SK-N-SH (cell line): ENCODE data around the gene POLA1. TPM values are rescaled to one million over a fixed set of nuclear protein-coding genes. Genes with fewer than 3 reads are reported as not detected.

ENCODE experiments used
- CTCF ChIA-PET: fragments of 300-600, 350-600 bp; formaldehyde crosslinking; extraction: SDS; loops from one replicate; lab custom pipeline; 2021; lab: Yijun Ruan, JAX
- POLR2A ChIA-PET: fragments of 350-600 bp; sonication (Branson Sonifier 250); formaldehyde crosslinking; extraction: SDS; loops from one replicate; lab custom pipeline; 2020; ENCODE audit warnings: antibody characterized with exemption, inconsistent platforms; lab: Yijun Ruan, JAX
- DNase-seq: peaks from one replicate; pipeline ENCODE4 v3.0.0; 2012
- H2AFZ ChIP-seq: fragments of 200-600 bp; sonication (generic); 2 replicates; pipeline ENCODE4 v1.8.1; 2016; ENCODE audit warnings: antibody characterized with exemption, mild to moderate bottlenecking, low read depth
- H3F3A ChIP-seq: fragments of 200-600 bp; sonication (generic); replicated peaks from 2 replicates; pipeline ENCODE3; 2016; ENCODE audit warnings: antibody characterized with exemption, mild to moderate bottlenecking; ENCODE audit not compliant: insufficient read depth
- H3K27ac ChIP-seq, 2 experiments: fragments of 200-500 bp in 1 of 2; fragments of 200-600 bp in 1 of 2; sonication (Bioruptor generic) in 1 of 2; sonication (generic), shearing (Covaris generic) in 1 of 2; 2 replicates each; pipeline versions ENCODE4 v1.5.1 to v1.6.1; 2014 to 2016; ENCODE audit warnings: low read depth in 2 of 2, inconsistent platforms in 1 of 2, low read length in 1 of 2, mild to moderate bottlenecking in 1 of 2, mixed read lengths in 1 of 2
- H3K27me3 ChIP-seq: fragments of 200-600 bp; sonication (generic), shearing (Covaris generic); 2 replicates; pipeline ENCODE4 v1.6.1; 2016; ENCODE audit warnings: mixed run types; ENCODE audit not compliant: insufficient read depth
- H3K36me3 ChIP-seq, 2 experiments: fragments of 200-500 bp in 1 of 2; fragments of 200-600 bp in 1 of 2; sonication (Bioruptor generic) in 1 of 2; sonication (generic) in 1 of 2; replicated peaks in 1 of 2; 2 replicates each; pipeline versions ENCODE3 to v1.5.1; 2014 to 2016; ENCODE audit warnings: low read length in 1 of 2, mild to moderate bottlenecking in 1 of 2; ENCODE audit not compliant: insufficient read depth in 2 of 2, control insufficient read depth in 1 of 2
- H3K4me1 ChIP-seq, 2 experiments: fragments of 200-500 bp in 1 of 2; fragments of 200-600 bp in 1 of 2; sonication (Bioruptor generic) in 1 of 2; sonication (generic), shearing (Covaris generic) in 1 of 2; 2 replicates each; pipeline versions ENCODE4 v1.5.1 to v1.6.1; 2014 to 2016; ENCODE audit warnings: low read depth in 1 of 2, low read length in 1 of 2, mixed run types in 1 of 2; ENCODE audit not compliant: insufficient read depth in 2 of 2, control insufficient read depth in 1 of 2
- H3K4me2 ChIP-seq: fragments of 200-600 bp; sonication (generic), shearing (Covaris generic); 2 replicates; pipeline ENCODE4 v1.6.1; 2017; ENCODE audit warnings: mixed run types
- H3K4me3 ChIP-seq, 2 experiments: fragments of 200-500 bp in 1 of 2; fragments of 200-600 bp in 1 of 2; sonication (Bioruptor generic) in 1 of 2; sonication (generic), shearing (Covaris generic) in 1 of 2; 2 replicates each; pipeline versions ENCODE4 v1.5.1 to v1.8.1; 2014 to 2016; ENCODE audit warnings: low read depth in 2 of 2, inconsistent platforms in 1 of 2, low read length in 1 of 2, mild to moderate bottlenecking in 1 of 2, mixed read lengths in 1 of 2, moderate library complexity in 1 of 2
- H3K79me2 ChIP-seq: fragments of 200-600 bp; sonication (generic); 2 replicates; pipeline ENCODE4 v1.8.1; 2017; ENCODE audit warnings: mild to moderate bottlenecking; ENCODE audit not compliant: insufficient read depth
- H3K9ac ChIP-seq: fragments of 200-600 bp; sonication (generic); 2 replicates; pipeline ENCODE4 v1.6.1; 2017; ENCODE audit warnings: mixed run types
- H3K9me2 ChIP-seq: fragments of 200-600 bp; sonication (generic); 2 replicates; pipeline ENCODE4 v1.6.1; 2017; ENCODE audit warnings: mixed run types
- H3K9me3 ChIP-seq: fragments of 200-600 bp; sonication (generic); 2 replicates; pipeline ENCODE4 v1.6.1; 2017; ENCODE audit warnings: mixed run types, mild to moderate bottlenecking, moderate library complexity
- H4K20me1 ChIP-seq: fragments of 200-600 bp; sonication (generic); 2 replicates; pipeline ENCODE4 v1.6.1; 2017; ENCODE audit warnings: mild to moderate bottlenecking, mixed run types; ENCODE audit not compliant: insufficient read depth
- CHD2 ChIP-seq: fragments of 150-350 bp; IDR thresholded peaks from 2 replicates; pipeline ENCODE4 v1.6.1; 2018; ENCODE audit warnings: low read length; ENCODE audit not compliant: partially characterized antibody
- ELF1 ChIP-seq: IDR thresholded peaks from 2 replicates; pipeline ENCODE4 v1.4.0; 2012
- EP300 ChIP-seq, 2 experiments: IDR thresholded peaks; 2 replicates each; pipeline versions ENCODE4 v1.4.0 to v1.6.1; 2012; ENCODE audit warnings: borderline replicate concordance in 1 of 2, low read depth in 1 of 2, low read length in 1 of 2
- FOSL2 ChIP-seq: IDR thresholded peaks from 2 replicates; pipeline ENCODE4 v1.4.0; 2012; ENCODE audit warnings: low read depth, mild to moderate bottlenecking, moderate library complexity, borderline replicate concordance
- FOXM1 ChIP-seq: IDR thresholded peaks from 2 replicates; pipeline ENCODE4 v1.4.0; 2012; ENCODE audit warnings: low read depth, mild to moderate bottlenecking
- GABPA ChIP-seq: IDR thresholded peaks from 2 replicates; pipeline ENCODE4 v1.4.0; 2012; ENCODE audit warnings: low read depth, mild to moderate bottlenecking
- GATA2 ChIP-seq: sonication (generic); formaldehyde crosslinking; IDR thresholded peaks from 2 replicates; pipeline ENCODE4 v1.5.0; 2020; ENCODE audit warnings: mild to moderate bottlenecking, missing genetic modification reagents
- IRF3 ChIP-seq: fragments of 150-350 bp; IDR thresholded peaks from 2 replicates; pipeline ENCODE4 v1.6.1; 2016; ENCODE audit warnings: mild to moderate bottlenecking, low read depth, low read length
- MAX ChIP-seq: IDR thresholded peaks from 2 replicates; pipeline ENCODE4 v1.4.0; 2012; ENCODE audit warnings: low read depth
- NFIC ChIP-seq: IDR thresholded peaks from 2 replicates; pipeline ENCODE4 v1.4.0; 2012; ENCODE audit warnings: borderline replicate concordance
- NRF1 ChIP-seq: IDR thresholded peaks from 2 replicates; pipeline ENCODE4 v1.6.1; 2012; ENCODE audit warnings: low read depth, mild to moderate bottlenecking, low read length
- POLR2AphosphoS5 ChIP-seq: IDR thresholded peaks from 2 replicates; pipeline ENCODE4 v1.6.1; 2012; ENCODE audit warnings: low read depth, low read length
- RAD21 ChIP-seq: IDR thresholded peaks from 2 replicates; pipeline ENCODE4 v1.6.1; 2012; ENCODE audit warnings: mild to moderate bottlenecking, low read length
- REST ChIP-seq: IDR thresholded peaks from 2 replicates; pipeline ENCODE4 v1.6.1; 2012; ENCODE audit warnings: mild to moderate bottlenecking, low read depth, low read length, moderate library complexity
- RFX5 ChIP-seq: IDR thresholded peaks from 2 replicates; pipeline ENCODE4 v1.6.1; 2012; ENCODE audit warnings: mild to moderate bottlenecking, improper control_type of control experiment, low read length
- RXRA ChIP-seq: IDR thresholded peaks from 2 replicates; pipeline ENCODE4 v1.4.0; 2012; ENCODE audit warnings: low read depth, mild to moderate bottlenecking, borderline replicate concordance
- SIN3A ChIP-seq: IDR thresholded peaks from 2 replicates; pipeline ENCODE4 v1.6.1; 2012; ENCODE audit warnings: low read depth, mild to moderate bottlenecking, low read length, moderate library complexity, borderline replicate concordance
- SMC3 ChIP-seq: IDR thresholded peaks from 2 replicates; pipeline ENCODE4 v1.6.1; 2012; ENCODE audit warnings: low read depth, low read length, improper control_type of control experiment
- TCF12 ChIP-seq: IDR thresholded peaks from 2 replicates; pipeline ENCODE4 v1.4.0; 2012
- TEAD4 ChIP-seq: IDR thresholded peaks from 2 replicates; pipeline ENCODE4 v1.4.0; 2012; ENCODE audit warnings: mild to moderate bottlenecking, borderline replicate concordance; ENCODE audit not compliant: insufficient read depth
- WGBS: methylation state at CpG from one replicate; pipeline ENCODE4 v1.1.6; 2017; ENCODE audit warnings: low lambda C conversion rate; 5-methylcytosine and 5-hydroxymethylcytosine counted together
- polyA plus RNA-seq, 3 experiments: library from polyadenylated mRNA; depleted of rRNA; stranded (reverse); fragments of >200 nt; gene quantifications; 2 replicates each; pipeline ENCODE4 v1.2.3, GENCODE V29; 2012

POLA1 gene
- polyA plus RNA-seq, 1 of the 3 experiments (the other 2 are of a cell fraction) = 2.8 TPM

- ChIA-PET CTCF (no interaction called here), POLR2A (no interaction called here)
- DNase-seq = no peak
- no peak overlapping the region for H2AFZ ChIP-seq
- H3K9me3 ChIP-seq = no peaks in the 10 kb centered on the region
- H3K4me1 ChIP-seq = no peaks in the 10 kb centered on the region
- peaks cover 0 to 2% of the 10 kb centered on the region in 2 experiments for H3K36me3 ChIP-seq
- no peaks in the 10 kb centered on the region; the same call in 1 of the 2 replicates for H3K27me3 ChIP-seq
- H3K4me3 ChIP-seq = no peak overlapping the region
- H3F3A ChIP-seq = no peaks in the 10 kb centered on the region
- H3K9ac ChIP-seq = no peak overlapping the region
- H4K20me1 ChIP-seq = no peaks in the 10 kb centered on the region
- 47% methylated on average over 5 of the region's 5 CpGs for WGBS
- no peak overlapping the region for H3K4me2 ChIP-seq
- H3K9me2 ChIP-seq = no peaks in the 10 kb centered on the region
- TF ChIP-seq NFIC (no peak), RXRA (no peak)
- TF ChIP-seq, all 33 proteins: peak for 0
- H3K79me2 ChIP-seq = no peaks in the 10 kb centered on the region
- H3K27ac ChIP-seq = no peak overlapping the region
Observed at GRCh38 chrX:24833695-24834094, 140.0 kb downstream of the POLA1 start.

- no peak overlapping the region for H3K4me3 ChIP-seq
- H3K4me2 ChIP-seq = no peak overlapping the region
- H3K27me3 ChIP-seq = no peaks in the 10 kb centered on the region
- no peak overlapping the region for H3K27ac ChIP-seq
- CTCF ChIA-PET = interaction anchor here (0.8 to 3.4 kb wide), 36 partner anchors 8 to 347 kb away, joined by 3 to 48 read pairs (median 7); no protein-coding TSS in a partner anchor
- H3F3A ChIP-seq = no peaks in the 10 kb centered on the region
- H4K20me1 ChIP-seq = no peaks in the 10 kb centered on the region
- no peaks in the 10 kb centered on the region; a peak in 1 of 4 replicates for H3K4me1 ChIP-seq
- H3K9ac ChIP-seq = no peak overlapping the region
- H2AFZ ChIP-seq = no peak overlapping the region
- H3K9me3 ChIP-seq = no peaks in the 10 kb centered on the region
- no peak for DNase-seq
- no peaks in the 10 kb centered on the region for H3K36me3 ChIP-seq
- no peaks in the 10 kb centered on the region for H3K79me2 ChIP-seq
- POLR2A ChIA-PET = no interaction called here
- no peak for TF ChIP-seq NFIC
- no peak for TF ChIP-seq FOXM1
- TF ChIP-seq GABPA = no peak
- no peak for TF ChIP-seq RXRA
- TF ChIP-seq RAD21 = no peak
- TF ChIP-seq GATA2 (CRISPR knock-in tag) = no peak
- TF ChIP-seq CHD2 = no peak
- TF ChIP-seq TCF12 = no peak
- no peak for TF ChIP-seq NRF1
- TF ChIP-seq RFX5 = no peak
- no peak for TF ChIP-seq ELF1
- TF ChIP-seq REST = no peak
- no peak for TF ChIP-seq EP300 (IDR thresholded peaks at IDR 0.05; ENCODE audit: borderline replicate concordance in 1 of 2, low read depth in 1 of 2, low read length in 1 of 2)
- no peak for TF ChIP-seq TEAD4
- TF ChIP-seq IRF3 = no peak
- TF ChIP-seq FOSL2 = no peak
- TF ChIP-seq POLR2AphosphoS5 = no peak
- no peak for TF ChIP-seq SIN3A
- TF ChIP-seq MAX = no peak
- no peak for TF ChIP-seq SMC3
- TF ChIP-seq, all 33 proteins: peak for 0
- no peaks in the 10 kb centered on the region for H3K9me2 ChIP-seq
Observed at GRCh38 chrX:24837966-24838365, 144.2 kb downstream of the POLA1 start.
